GM12878 (cell line): Measurements from ENCODE around the gene STARD10. TPM values are rescaled to one million over a fixed set of nuclear protein-coding genes. Genes with fewer than 3 reads are reported as not detected.
A peak's percentile ranks its signal among the peaks of the same experiment; 100 is the strongest.

Experiments used
- ATAC-seq: fragments of 200-7000 bp; cut with Tn5 transposase; 3 replicates; pipeline ENCODE4 v1.9.1; 2020; ENCODE audit warnings: mild to moderate bottlenecking, moderate library complexity
- BruUV-seq: library from RNA; stranded (reverse); fragments of 400-500 nt; replicated peaks from 2 replicates; lab custom pipeline; 2021; lab: Mats Ljungman, UMichigan
- CTCF ChIA-PET: fragments of 300-600 bp; sonication (Branson Sonifier 250); formaldehyde crosslinking; extraction: SDS; loops from one replicate; lab custom pipeline; 2021; ENCODE audit warnings: inconsistent platforms; lab: Yijun Ruan, JAX
- POLR2A ChIA-PET: fragments of 350-600 bp; formaldehyde crosslinking; extraction: SDS; loops from one replicate; lab custom pipeline; 2021; ENCODE audit warnings: inconsistent platforms; lab: Charles Lee
- RAD21 ChIA-PET: fragments of 300-600 bp; sonication (Branson Sonifier 250); formaldehyde crosslinking; loops from one replicate; lab custom pipeline; 2023; ENCODE audit warnings: antibody characterized with exemption; ENCODE audit not compliant: unreplicated experiment; lab: Charles Lee
- SMC1A ChIA-PET: fragments of 300-600 bp; sonication (Branson Sonifier 250); formaldehyde crosslinking; loops from one replicate; lab custom pipeline; 2023; ENCODE audit not compliant: unreplicated experiment, uncharacterized antibody; lab: Charles Lee
- DNase-seq: peaks from one replicate; pipeline ENCODE4 v3.0.0-alpha.2; 2011; ENCODE audit warnings: low read depth, low spot score
- FAIRE-seq: peaks from 3 replicates; lab custom pipeline; 2011; peaks lifted over from hg19 to GRCh38; lab: Jason Lieb, UNC
- H2AFZ ChIP-seq: 2 replicates; pipeline ENCODE4 v1.6.0; 2011; ENCODE audit warnings: low read depth, low read length, control low read depth; ENCODE audit not compliant: control insufficient read depth
- H3K27ac ChIP-seq: 2 replicates; pipeline ENCODE4 v1.5.1; 2011; ENCODE audit warnings: control low read depth; ENCODE audit not compliant: control insufficient read depth, insufficient read depth
- H3K27me3 ChIP-seq, 2 experiments: replicated peaks in 1 of 2; 2 replicates each; pipeline versions ENCODE4 v1.6.0 to v1.6.1; 2011; ENCODE audit warnings: low read length in 1 of 2; ENCODE audit not compliant: control insufficient read depth in 2 of 2, insufficient read depth in 2 of 2
- H3K36me3 ChIP-seq, 2 experiments: 2 replicates each; pipeline ENCODE4 v1.5.1; 2011; ENCODE audit warnings: low read length in 1 of 2; ENCODE audit not compliant: control insufficient read depth in 2 of 2, insufficient read depth in 2 of 2
- H3K4me1 ChIP-seq: 2 replicates; pipeline ENCODE4 v1.6.1; 2011; ENCODE audit warnings: mild to moderate bottlenecking, low read length, moderate library complexity, mixed read lengths; ENCODE audit not compliant: control insufficient read depth, insufficient read depth
- H3K4me2 ChIP-seq: 2 replicates; pipeline ENCODE4 v1.6.0; 2011; ENCODE audit warnings: control low read depth; ENCODE audit not compliant: control insufficient read depth, insufficient read depth
- H3K4me3 ChIP-seq: fragments of 200-600 bp; sonication (generic); 2 replicates; pipeline ENCODE4 v1.5.1; 2016
- H3K79me2 ChIP-seq: 2 replicates; pipeline ENCODE4 v1.6.0; 2011; ENCODE audit warnings: low read length; ENCODE audit not compliant: control insufficient read depth, insufficient read depth
- H3K9ac ChIP-seq: 2 replicates; pipeline ENCODE4 v1.8.0; 2011; ENCODE audit warnings: low read length, control low read depth, mixed read lengths; ENCODE audit not compliant: control insufficient read depth, insufficient read depth
- H3K9me3 ChIP-seq: replicated peaks from 3 replicates; pipeline ENCODE4 v1.5.1; 2011; ENCODE audit warnings: mild to moderate bottlenecking, low read length; ENCODE audit not compliant: control insufficient read depth, insufficient read depth
- H4K20me1 ChIP-seq: 2 replicates; pipeline ENCODE4 v1.6.0; 2011; ENCODE audit not compliant: control insufficient read depth, insufficient read depth
- MEF2B ChIP-seq: fragments of 450-650 bp; IDR thresholded peaks from 2 replicates; pipeline ENCODE4 v1.6.1; 2018; ENCODE audit warnings: mild to moderate bottlenecking, moderate library complexity; ENCODE audit not compliant: partially characterized antibody, poor library complexity, severe bottlenecking
- PAX5 ChIP-seq: IDR thresholded peaks from 2 replicates; pipeline ENCODE4 v1.6.1; 2011; ENCODE audit warnings: low read depth, low read length, borderline replicate concordance
- SIN3A ChIP-seq: IDR thresholded peaks from 2 replicates; pipeline ENCODE4 v1.6.1; 2012; ENCODE audit warnings: low read depth, low read length, improper control_type of control experiment
- SPI1 ChIP-seq: IDR thresholded peaks from 2 replicates; pipeline ENCODE4 v1.6.1; 2011; ENCODE audit warnings: low read depth, mild to moderate bottlenecking, low read length, moderate library complexity, borderline replicate concordance; ENCODE audit not compliant: insufficient read depth
- TCF12 ChIP-seq: IDR thresholded peaks from 2 replicates; pipeline ENCODE4 v1.6.1; 2011; ENCODE audit warnings: low read depth, mild to moderate bottlenecking, low read length
- WGBS: methylation state at CpG from one replicate; pipeline ENCODE4 v1.1.6; 2016; ENCODE audit warnings: low lambda C conversion rate; ENCODE audit not compliant: insufficient replicate concordance, insufficient coverage; ENCODE audit errors: missing lambda C conversion rate; 5-methylcytosine and 5-hydroxymethylcytosine counted together
- in situ Hi-C: fragments of 300-500 bp; cut with MboI; formaldehyde crosslinking; loops from 9 replicates; pipeline ENCODE4 v1.14.3; 2018; ENCODE audit warnings: mixed read lengths
- intact Hi-C: fragments of 100-400 bp; cut with micrococcal nuclease; formaldehyde crosslinking; loops from one replicate; pipeline ENCODE4 v1.14.2; 2022; ENCODE audit not compliant: unreplicated experiment
- polyA plus RNA-seq, 11 experiments: library from polyadenylated mRNA; depleted of rRNA in 4 of 11; unstranded in 6 of 11; stranded (reverse) in 5 of 11; fragments of >200 nt; fragmentation: Nextera tagmentation in 4 of 11; fragmentation: Illumina TruSeq in 1 of 11; extraction: Ambion mirVana in 4 of 11; extraction: Trizol in 1 of 11; gene quantifications; 1 replicate in 1 of 11; 2 replicates in 10 of 11; pipeline versions ENCODE4 v1.2.1 to v1.2.3, GENCODE V29; 2011 to 2016; ENCODE audit warnings: inconsistent platforms in 2 of 11, missing spikeins in 2 of 11, low read depth in 1 of 11
- total RNA-seq, 4 experiments: library from RNA; depleted of rRNA in 3 of 4; stranded (reverse); fragments of >200 nt in 3 of 4; fragmentation: Illumina TruSeq in 1 of 4; extraction: Trizol in 1 of 4; gene quantifications; 2 replicates each; pipeline versions ENCODE4 v1.2.1 to v1.2.3, GENCODE V29; 2013 to 2021

STARD10 gene
- total and polyA plus RNA-seq, 10 of the 15 experiments (the other 5 are each of a cell fraction or from before 2014, with no cell fraction given): 0.15 to 43.2 (median 23.1) TPM

DNA sequence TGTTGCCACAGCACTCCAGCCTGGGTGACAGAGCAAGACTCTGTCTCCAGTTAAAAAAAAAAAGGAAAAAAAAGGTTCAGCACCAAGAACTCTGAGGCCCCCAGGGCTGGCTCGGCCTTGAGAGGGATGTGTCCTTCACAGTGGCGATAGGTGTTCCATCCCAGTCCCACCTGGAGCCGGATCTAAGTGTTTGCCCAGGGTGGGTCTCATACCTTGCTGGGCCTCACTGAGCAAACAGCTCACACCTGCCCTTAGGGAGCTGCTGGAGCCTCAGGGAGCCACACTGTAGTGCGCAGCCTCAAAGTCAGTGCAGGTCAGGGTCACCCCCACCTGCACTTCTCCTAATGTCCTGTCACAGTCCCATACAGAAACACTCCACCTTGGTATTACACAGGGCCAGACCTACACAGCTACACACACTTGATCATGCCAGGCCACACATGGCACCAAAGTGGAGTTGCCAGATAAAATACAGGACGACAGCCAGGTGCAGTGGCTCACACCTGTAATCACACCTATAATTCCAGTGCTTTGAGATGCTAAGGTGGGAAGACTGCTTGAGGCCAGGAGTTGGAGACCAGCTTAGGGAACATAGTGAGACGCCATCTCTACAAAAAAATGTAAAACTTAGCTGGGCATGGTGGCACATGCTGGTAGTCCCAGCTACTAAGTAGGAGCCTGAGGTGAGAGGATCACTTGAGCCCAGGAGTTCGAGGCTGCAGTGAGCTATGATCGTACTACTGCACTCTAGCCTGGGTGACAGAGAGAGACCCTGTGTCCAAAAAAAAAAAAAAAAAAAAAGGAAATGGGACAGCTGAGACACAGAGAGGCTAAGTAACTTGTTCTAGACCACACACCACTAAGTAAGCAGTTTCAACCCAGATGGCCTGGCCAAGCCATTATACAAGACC lies 7.3 kb downstream of the STARD10 start:
- Histone ChIP-seq H3K4me2 (peak overlapping the region; percentile 63; the same call in 1 of the 2 replicates), H4K20me1 (no peaks in the 10 kb centered on the region), H3K27ac (peak overlapping the region; percentile 68), H3K4me1 (peaks cover 27% of the 10 kb centered on the region), H2AFZ (peak overlapping the region; percentile 57; the same call in 1 of the 2 replicates), H3K4me3 (no peak overlapping the region), H3K36me3 (no peaks in the 10 kb centered on the region), H3K9me3 (no peaks in the 10 kb centered on the region), H3K9ac (peak overlapping the region; percentile 51; the same call in 1 of the 2 replicates), H3K27me3 (no peaks in the 10 kb centered on the region), H3K79me2 (no peaks in the 10 kb centered on the region)
- intact Hi-C loops: no loop called here
- ChIA-PET SMC1A (interaction anchor here (0.6 to 1.9 kb wide), 7 partner anchors 24 to 61 kb away, joined by 3 to 8 read pairs (median 4); no protein-coding TSS in a partner anchor), CTCF (interaction anchor here (1.5 to 15.0 kb wide), 4 partner anchors 26 to 60 kb away, joined by 5 to 469 read pairs (median 6); no protein-coding TSS in a partner anchor), POLR2A (interaction anchor here (0.6 to 1.5 kb wide), 5 partner anchors 7 to 602 kb away, joined by 3 to 9 read pairs (median 5); no protein-coding TSS in a partner anchor), RAD21 (interaction anchor here (1.1 to 10.5 kb wide), 3 partner anchors 33 to 69 kb away, joined by 4 to 256 read pairs (median 4); no protein-coding TSS in a partner anchor)
- FAIRE-seq: no peak
- BruUV-seq: no TSS peak
- in situ Hi-C loops: no loop called here
- DNase-seq: no peak
- 97% methylated on average over 7 of the region's 8 CpGs for WGBS
- 0 out of 2 replicates have a peak, but pooled peaks have one; percentile 3 for TF ChIP-seq SPI1
- no peak for TF ChIP-seq MEF2B
- TF ChIP-seq PAX5: no peak
- no peak for TF ChIP-seq SIN3A
- no peak for TF ChIP-seq TCF12
- ATAC-seq: no peak; the same call in 2 of the 3 replicates
